GM21515 (cell line): Measurements from ENCODE around the gene ZP1.

ENCODE experiments used
- ATAC-seq: cut with Tn5 transposase; IDR thresholded peaks from one replicate; pipeline ENCODE4 v1.9.1; 2021; ENCODE audit not compliant: unreplicated experiment

The ZP1 gene

GRCh38 chr11:60875366-60876167, 8.2 kb downstream of the ZP1 start:
- no peak for ATAC-seq

- ATAC-seq = no peak
These were observed 8.8 kb downstream of the ZP1 start for GRCh38 chr11:60876168-60876485.

DNA sequence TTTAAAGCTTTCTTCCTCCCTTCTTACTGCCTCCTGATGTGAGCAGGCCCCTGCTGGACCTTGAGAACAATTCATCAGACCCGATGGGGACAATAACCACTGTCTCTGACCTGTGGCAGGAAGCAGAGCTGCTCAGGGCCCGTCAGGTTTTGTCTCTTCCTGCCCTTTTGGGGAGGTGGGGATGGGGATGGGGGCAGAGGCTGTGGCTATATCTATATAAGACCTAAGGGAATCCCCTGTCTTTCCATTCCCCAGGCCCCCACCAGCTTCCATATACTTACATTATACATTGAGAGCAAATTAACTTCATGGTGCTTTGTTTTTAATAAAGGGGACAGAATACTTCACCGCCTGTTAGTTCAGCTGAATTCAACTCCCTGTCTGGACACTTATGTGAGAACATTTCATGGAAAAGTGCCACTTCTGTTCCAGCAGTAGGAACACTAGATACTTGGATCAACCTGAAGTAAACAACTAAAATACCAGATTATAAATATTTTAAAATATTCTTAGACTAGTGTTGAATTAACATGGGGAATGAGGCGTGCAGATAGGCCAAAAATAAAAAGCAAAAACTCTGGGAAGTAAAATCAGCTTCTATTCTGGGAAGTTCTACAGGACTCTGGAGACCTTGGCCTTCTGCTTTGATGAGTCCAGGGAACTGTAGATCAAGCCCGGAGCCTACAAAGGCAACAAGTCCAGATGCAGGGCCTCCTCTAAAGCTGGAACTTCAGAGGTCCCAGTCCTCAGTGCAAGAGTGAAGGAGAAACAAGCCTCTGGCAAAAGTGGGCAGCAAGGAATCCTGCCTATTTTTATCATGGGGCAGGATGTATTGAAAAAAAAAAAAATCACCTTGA, 11.1 kb downstream of the ZP1 start:
- no peak for ATAC-seq

- ATAC-seq = no peak
These were observed 11.8 kb downstream of the ZP1 start for GRCh38 chr11:60879104-60879503.

- no peak for ATAC-seq
These were observed 12.7 kb downstream of the ZP1 start for GRCh38 chr11:60879971-60880588.

DNA sequence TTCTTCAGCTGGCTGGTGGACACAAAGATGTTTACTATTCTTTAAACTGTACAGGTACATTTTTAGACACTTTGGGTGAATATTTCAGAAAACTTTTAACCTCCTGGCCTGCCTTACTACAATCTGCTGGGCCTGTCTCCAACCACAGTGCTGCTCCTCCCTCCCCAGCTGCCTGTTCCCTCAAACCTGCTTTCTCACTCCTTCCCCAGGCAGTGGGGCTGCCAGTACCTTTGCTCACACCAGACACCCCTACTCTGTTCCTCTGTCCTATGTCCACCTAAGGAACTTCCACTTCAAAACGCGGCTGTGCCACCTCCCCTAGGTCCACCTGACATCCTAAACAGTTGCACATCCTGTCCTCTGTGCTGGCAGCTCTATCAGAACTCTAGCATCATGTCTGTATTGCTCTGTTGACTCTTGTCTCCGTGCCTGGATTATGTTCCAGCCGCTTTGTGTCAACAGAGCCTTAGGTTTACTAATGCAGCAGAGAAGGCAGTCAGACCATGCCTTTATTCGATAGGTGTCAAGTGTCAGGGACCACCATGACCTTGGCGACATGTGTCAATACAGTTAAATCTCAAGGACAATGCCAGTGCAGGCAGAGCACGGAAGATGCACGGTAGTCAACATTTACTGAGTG, 13.4 kb downstream of the ZP1 start:
- ATAC-seq = no peak

GRCh38 chr11:60887556-60887955, 20.2 kb downstream of the ZP1 start:
- peak; percentile 52 for ATAC-seq

DNA sequence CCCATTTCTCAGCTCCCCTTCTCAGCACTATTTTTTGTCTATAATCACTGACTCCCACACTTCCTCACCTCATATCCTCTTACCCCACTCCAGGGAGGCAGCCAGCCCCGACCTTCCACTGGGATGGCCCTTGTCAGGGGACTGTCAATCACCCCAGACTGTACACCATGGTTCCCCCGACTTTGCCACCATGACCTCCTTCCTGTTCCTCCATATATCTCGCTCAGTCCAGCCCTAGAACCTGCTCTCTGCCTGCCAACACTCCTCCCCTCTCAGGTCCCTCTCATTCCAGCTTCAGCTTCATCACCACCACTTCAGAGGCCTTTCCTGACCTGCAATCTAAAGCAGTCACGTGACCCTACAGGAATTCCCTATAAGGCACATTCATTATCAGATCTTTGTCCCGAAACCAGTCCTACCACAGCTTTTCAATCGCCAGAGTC, 22.5 kb downstream of the ZP1 start:
- ATAC-seq = no peak

DNA sequence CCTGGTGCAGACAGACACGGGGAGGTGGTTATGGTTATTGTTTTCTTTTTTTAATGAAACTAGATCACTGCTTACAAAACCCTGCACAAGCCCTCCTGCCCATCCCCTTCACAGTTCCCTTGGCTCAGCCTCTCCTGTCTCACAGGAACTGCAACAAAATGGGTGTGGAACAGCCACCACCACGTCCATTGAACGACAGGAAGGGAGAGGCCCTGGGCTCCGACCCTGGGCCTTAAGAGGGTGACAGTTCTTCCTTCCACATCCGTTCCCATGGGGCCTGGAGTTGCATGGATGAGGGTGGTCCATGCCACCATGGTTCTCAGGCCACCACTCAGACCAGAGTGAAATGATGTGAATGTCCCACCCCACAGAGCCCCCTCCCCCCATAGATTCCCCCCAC, 23.4 kb downstream of the ZP1 start:
- no peak for ATAC-seq

- ATAC-seq = no peak
These were observed 23.9 kb downstream of the ZP1 start for GRCh38 chr11:60891103-60891741.

GRCh38 chr11:60895687-60896086, 28.3 kb downstream of the ZP1 start:
- no peak for ATAC-seq

DNA sequence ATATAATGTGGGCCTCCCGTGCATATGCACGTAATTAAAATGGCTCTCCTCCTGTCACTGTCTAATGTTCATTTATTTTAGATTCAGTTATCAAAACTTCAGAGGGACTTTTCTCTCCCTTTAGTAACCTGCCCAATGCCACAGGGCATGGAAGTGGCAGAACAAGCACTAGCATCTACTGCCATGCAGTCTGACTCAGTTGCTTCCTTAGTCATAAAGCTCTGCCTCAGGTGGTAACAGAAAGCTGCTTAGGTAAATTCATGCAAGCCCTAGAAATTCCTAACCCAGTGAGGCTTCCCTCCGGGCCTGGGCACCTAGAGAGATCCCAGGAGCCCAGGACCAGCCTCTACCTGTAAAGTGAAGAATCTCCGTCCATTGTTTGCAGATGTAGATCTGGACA, 30.2 kb downstream of the ZP1 start:
- ATAC-seq = no peak

GRCh38 chr11:60899046-60899936, 31.9 kb downstream of the ZP1 start:
- no peak for ATAC-seq

- ATAC-seq = no peak
These were observed 32.6 kb downstream of the ZP1 start for GRCh38 chr11:60899977-60900376.

DNA sequence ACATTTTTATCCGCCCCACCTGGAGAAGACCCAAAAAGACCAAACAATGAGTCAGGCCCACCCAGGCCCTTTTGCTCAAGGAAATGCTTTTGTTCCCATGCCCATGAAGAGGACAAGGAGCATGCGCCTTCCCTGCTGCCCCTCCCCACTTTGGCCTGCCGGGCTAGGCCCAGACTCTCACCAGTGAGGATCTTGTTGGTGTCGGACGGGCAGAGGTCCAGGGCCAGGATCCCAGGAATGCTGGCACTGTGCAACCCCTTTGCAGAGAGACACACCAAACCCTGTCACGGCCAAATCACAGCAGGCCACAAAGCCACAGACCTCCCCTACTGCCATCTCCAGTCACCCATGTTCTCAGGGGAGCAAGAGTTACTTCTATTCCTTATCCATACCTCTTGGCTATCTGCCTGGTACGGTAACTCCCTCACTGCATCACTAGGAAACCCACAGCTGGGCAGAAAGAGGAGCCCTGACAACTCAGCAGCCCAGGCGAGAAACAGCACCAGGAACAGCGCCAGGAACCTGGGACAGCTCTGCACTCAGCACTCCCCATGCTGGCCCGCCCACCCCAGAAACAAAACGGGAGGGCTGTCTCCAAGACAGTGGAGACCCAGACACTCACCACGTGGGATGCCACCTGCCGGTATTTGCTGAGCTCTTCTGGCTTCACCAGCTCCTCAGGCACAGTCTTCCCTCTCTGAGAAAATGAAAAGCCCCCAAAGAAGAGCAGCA, 33.5 kb downstream of the ZP1 start:
- ATAC-seq = no peak

DNA sequence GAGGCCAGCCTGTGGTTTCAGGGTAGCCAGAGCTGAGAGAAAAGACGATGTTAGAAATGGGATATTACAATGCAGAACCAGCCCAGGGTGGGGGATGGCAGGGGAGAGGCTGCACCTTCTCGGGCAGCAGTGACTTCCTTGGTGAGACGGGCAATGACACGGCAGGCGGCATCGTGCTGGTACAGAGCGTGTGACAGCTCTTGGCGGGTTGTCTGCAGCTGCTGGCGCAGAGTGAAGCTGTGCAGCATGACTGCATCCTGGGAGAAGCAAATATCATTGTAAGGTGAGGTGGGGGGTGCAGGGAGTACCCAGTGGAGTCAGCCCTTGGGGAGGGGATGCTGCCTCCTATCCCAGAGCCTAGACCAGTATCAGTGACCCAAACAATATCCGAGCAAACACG, 35.3 kb downstream of the ZP1 start:
- ATAC-seq = no peak

- no peak for ATAC-seq
These were observed 37.7 kb downstream of the ZP1 start for GRCh38 chr11:60905047-60905446.

- no peak for ATAC-seq
These were observed 38.3 kb downstream of the ZP1 start for GRCh38 chr11:60905551-60906113.
